Measurements from ENCODE around the gene IKZF2.
A peak's percentile ranks its signal among the peaks of the same experiment; 100 is the strongest.

Gene IKZF2

DNA sequence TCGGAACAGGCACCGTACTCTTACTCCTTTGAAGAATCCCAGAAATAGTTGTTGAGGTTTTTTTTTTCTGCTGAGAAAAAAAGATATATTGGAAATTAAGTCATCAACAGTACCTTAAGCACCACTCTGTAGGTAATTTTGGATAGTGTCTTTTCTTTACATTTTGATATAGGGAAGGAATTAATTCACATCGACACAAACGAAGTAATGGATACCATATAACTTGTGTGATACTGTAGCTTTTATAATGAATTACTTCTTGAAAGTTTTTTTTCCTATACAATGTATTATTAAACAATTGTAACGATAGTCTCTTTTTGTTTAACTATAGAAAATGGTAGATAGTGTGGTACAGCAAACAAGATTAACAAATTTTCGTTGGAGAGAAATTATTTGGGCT lies 1.5 kb upstream of the IKZF2 start:
- DNase-seq (ENCODE audit: low spot score): no peak

DNA sequence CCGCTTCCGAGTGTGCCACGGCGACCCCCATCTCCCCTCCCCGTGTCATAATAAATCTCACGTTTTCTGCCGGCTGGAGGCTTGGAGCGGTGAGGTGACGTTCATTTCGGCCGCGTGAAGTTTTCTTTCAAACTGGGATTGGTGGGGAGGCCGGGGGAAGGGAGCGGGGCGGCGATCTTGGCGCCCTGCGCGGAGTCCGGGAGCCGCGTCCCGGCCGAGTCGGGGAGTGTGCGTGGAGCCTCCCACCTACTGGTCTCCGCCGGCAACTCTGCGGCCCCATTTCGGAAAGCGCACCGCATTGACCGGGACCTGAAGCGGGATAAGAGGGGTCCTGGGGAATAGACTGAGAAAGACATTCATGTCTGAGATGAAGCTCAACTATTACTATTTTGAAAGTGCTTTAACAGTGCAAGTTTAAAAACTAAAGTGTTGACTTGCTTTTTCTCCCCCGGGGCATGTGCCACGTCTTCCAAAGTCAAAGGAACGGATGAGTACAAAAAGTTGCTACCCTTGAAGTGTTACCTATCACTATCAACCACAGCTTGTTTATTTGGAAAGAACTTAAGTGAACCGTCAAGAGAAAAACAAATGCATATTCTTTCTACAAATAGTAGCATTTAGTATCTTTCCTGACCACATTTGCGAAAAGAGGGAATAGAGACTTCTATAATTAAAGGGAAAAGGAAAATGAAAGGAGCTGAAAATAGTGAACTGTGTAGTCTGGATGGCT lies 818 bp upstream of the IKZF2 start:
- peak; percentile 50 for DNase-seq (ENCODE audit: low spot score)

DNA sequence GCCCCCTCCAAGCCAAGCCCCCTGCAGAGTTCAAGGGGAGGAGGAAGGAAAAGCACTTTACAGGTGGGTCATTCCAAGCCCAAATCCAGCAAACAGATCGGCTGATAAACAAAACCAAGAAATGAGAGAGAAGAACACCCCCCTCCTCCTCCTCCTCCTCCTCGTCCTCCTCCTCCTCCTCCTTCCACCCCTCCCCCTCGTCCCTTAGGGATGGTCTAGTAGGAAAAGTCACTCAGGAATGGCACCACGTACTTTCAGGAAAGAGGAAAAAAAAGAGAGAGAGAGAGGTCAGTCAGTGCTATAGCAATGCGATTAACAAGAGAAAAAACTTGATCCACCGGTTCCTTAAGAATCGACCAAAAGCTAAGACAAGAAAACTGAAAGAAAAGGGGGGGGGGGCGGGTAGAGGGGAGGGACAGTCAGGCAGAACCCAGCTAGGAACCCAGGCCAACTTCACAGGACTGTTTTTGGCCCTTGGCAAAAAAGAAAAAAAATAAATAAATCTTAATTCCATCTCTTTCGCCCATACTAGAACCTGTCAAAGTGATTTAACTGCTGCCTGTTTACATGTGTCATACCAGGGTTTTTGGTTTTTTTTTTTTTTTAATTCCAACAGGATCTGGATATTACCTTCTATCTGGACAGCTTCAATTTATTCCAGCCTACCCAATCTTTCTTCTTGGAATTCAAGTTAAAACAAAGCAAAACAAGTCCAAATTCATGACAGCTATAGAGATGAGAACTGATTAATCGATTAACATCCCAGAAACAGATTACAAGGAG lies 906 bp downstream of the IKZF2 start:
- DNase-seq (ENCODE audit: low spot score): no peak

DNA sequence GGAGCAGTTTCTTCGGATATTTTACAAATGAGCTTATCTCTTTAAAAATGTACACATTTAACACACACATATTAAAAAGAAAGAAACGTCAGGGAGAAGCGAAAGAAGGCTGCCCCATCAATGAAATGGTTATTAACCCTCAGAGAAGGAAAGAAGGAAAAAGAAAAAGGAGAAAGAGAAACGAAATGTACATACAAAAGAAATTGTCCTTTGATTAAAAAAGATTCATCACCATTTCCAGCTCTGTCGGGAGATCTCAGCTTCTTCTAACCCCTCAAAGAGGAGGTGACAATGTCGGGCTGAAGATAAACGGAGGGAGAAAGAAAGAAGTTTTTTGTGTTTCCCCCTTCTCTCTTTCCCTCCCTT lies 1.5 kb downstream of the IKZF2 start:
- DNase-seq (ENCODE audit: low spot score): no peak

DNA sequence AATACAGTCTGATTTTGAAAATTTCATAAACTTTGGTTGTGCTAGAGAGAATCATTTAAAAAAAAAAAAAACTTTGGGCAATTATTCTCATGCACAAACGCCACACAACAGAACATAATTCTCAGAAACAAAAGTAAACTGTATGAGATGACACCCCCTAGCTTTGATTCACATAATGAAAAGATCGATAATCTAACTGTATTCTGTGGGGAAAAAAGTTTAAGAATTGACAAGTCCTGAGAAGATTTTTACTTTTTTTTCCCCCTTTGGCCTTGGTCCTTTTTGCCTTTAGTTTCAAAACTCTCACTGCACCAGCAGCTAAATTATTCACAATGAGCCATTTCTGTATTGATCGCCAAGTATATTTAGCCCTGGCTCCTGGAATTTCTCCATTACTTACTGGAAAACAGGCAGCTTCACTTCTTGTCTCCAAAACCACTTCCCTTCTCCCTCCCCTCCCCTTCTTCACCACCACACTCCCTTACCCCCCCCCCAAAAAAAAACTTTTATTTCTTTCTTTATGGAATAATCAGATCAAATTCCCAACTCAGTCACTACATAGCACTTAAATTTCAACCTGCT lies 2.0 kb downstream of the IKZF2 start:
- DNase-seq (ENCODE audit: low spot score): no peak

DNA sequence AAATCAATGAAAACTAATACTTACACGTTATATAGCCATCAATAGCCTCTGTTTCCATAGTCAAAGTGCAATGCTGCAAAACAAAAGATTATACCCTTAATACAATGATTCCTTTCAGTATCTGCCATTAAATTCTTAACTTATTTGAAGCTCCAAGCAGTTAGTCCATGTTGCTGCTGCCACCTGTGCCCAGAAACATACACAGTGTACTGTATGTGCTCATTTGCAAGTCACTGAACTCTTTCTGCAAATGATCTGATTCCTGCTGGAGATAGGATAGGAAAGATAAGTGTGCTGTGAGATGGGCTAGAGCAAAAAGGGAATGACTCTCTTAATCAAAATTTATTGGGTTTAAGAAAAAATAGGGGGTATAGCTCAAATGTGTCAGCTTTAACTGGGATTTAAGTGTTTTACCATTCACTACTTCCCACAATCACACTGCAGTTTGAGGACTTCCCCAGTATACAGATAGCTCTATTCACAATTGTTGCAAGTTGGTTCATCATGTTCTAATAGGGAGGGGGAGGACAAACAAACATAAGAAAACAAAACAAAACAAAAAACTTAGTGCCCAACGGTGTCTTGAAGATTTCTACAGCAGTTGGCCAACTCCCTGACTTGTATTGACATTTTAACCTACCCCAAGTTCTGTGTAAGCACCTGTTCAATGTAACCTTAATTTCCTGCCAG lies 2.7 kb downstream of the IKZF2 start:
- DNase-seq (ENCODE audit: low spot score): no peak

DNA sequence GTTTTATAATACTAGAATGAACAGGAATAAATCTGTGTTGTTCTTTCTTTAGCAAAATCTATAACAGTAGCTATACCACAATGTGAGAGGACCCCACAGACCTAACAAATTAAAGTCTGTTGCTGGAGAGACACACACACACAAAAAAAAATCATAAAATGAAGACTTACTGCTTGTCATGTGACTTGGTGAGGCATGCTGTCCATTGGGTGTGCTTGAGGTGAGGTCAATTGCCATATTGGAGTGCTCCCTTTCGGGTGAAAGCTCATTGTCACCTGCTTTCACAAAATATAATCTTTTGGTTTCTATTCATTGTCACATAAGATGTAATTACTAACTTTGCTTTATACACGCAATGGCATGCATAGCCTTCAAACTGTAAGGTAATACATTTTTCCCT lies 3.9 kb downstream of the IKZF2 start:
- no peak for DNase-seq (ENCODE audit: low spot score)

DNA sequence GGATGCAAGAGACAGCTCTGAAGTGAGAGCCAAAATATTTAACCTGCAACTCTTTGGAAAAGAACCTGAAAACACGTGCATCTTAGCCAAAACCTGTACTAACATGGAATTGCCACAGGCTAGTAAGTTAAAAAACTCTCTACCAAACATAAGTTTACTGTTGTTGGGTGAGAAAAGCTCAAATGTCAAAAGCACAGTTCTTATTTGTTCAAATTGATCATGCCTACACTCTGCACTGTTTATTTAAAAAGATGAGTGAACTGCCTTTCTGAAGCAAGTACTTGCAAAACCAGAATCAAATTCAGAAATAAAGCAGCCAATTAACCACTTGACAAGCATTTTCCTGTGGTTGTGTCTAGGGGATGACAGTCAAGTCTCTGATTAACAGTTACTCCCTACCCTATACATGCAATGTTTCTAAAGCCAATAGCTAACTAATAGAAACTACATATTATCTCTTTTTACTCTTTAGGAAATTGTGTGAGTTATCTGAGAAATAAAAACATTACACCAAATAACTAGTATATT lies 5.6 kb downstream of the IKZF2 start:
- no peak for DNase-seq (ENCODE audit: low spot score)

DNA sequence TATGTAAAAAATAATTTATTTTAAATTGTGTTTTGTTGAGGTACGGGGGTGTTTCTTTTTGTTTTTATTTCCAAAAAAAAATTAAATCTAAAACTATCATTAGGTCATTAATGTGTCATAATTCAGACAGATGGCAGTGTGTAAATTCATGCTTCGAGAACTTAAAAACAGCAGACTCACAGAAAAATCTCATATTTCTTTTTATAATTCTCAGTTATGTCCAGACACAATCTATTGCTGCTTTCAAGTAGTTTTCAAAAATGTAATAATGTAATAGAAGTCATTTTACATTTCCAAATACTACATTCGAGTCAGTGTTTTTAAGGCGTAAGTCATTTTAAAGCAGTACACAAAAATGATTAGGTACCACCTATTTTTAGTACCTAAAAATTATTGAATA lies 14.3 kb downstream of the IKZF2 start:
- no peak for DNase-seq (ENCODE audit: low spot score)

DNA sequence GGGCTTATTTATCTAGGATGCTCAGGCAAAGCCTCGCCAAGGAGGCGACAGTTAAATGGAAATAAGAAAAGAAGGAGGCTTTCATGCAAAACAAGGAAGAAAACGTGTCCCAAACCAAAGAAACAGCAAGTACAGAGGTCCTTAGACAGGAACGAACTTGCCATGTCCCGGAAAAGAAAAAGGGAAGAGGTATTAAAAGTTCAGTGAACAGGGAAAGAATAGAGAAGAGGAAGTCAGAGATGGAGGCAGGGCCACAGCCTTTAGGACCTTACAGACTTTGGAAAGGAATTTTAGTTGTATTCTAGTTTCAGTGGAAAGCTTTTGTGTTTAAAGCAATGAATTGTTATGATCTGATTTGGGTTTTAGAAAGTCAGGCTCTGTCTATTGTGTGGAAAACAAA lies 22.1 kb downstream of the IKZF2 start:
- DNase-seq (ENCODE audit: low spot score): no peak

DNA sequence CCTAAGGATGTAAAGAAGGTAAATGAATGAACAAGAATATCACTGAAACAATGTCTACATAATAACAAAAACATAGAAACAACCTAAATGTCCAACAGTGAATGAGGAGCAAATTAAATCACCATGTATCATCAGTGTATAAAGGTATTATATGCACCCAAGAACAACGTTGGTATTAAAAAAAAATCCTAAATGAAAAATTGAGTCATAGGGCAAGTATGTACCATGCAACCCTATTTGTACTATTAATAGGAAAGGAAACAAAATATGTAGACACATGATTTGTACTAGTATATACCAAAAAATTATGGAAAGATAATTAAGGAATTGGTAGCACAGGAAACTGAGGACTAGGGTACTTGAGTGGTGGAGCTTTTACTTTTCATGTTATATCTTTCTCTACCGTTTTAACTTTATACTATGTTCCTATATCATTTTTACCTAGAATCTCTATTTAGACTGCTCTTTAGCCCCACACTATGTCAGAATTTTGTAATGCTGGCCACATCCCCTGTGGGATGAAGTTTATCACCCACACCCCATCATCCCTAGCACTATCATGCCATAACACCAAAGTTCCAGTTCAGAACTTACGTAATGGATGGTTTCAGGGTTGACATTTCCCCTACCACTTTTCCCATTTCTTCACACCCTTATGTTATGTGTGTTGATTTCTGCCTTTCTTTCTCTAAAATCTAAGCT lies 25.6 kb downstream of the IKZF2 start:
- no peak for DNase-seq (ENCODE audit: low spot score)

DNA sequence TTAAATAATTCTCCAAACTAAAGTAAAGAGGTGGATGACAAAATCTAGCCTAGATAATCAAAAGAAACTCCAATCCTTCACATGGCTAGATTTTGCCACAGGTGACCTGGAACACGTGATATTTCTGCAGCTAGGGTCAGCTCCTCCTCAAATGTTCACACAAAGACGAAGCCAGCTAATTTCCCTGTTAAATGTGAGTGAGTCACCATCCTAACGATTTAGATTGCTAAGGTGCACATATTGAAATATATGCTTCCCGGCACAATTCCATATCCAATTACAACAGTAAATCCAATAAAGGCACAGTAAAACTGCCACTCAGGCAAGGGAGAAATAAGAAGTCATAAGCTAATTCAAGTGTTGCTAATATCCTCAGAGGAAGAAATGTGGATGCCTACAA lies 28.7 kb downstream of the IKZF2 start:
- no peak for DNase-seq (ENCODE audit: low spot score)

DNA sequence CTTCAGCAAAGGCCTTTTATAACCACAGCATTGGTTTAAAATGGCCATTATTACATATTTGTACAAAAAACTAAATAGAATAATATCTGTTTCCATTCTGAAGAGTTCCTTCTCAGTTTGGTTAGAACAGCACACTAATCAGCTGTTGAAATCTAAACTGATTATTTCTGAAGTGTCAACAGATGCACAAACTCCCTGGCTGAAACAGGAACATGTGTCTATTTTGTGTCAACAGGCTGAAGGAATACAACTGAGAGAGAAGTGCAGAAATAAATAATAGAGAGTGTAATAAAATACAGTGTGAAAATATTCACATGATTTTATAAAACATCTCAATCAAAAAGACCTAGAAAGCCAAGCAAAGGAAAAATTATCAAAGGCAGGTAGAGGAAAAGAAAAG lies 29.7 kb downstream of the IKZF2 start:
- no peak for DNase-seq (ENCODE audit: low spot score)

DNA sequence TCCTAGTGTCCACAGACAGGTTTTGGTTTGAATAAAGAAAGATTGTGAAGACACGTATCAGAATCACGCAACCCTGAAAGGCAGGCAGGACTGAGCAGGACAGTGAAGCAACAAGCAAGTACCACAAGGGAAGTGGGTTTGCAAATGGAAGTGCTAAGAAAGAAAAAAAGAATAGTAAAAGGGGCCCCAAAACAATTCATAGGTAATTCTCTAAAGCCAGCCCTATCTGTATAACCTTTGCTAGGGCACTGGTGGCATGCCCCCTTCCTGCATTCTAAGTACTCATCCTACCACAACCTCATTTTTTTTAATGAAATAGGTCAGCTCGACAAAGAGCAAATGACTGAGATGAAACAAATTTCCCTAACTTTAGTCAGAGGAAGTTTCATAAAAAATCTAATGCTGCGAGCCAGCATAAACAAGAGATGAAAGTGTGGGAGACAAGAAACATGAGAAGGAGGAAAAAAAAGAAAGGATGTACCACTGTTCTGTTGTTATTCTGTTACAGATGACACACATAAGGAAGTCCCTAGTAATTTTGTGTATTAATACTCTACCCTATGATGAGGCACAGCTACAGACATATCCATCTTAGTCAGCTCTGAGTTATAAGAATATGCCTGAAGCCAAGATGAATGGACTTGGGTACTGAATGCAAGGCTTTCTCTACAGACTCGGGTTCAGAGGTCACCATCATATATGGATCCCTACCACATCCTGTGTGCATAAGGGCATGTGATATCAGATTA lies 32.2 kb downstream of the IKZF2 start:
- no peak for DNase-seq (ENCODE audit: low spot score)

DNA sequence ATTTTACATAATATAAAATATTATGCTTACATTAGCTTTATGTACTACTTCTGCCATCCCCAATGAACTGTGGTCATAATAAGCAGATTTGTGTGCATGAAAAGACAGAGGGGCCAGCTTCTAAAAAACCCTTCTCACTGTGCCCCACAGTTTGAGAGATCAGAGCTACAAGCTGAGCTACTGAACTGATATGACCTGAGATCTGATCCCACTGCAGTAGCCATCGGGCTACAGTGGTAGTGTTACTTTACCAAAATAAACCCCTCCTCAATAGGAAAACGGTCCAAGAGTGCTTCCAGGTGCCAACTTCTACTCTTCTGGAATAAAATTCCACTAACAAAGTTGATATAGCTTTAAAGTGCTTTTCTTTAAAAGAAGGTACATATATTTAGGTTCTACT lies 43.1 kb downstream of the IKZF2 start:
- DNase-seq (ENCODE audit: low spot score): no peak

DNA sequence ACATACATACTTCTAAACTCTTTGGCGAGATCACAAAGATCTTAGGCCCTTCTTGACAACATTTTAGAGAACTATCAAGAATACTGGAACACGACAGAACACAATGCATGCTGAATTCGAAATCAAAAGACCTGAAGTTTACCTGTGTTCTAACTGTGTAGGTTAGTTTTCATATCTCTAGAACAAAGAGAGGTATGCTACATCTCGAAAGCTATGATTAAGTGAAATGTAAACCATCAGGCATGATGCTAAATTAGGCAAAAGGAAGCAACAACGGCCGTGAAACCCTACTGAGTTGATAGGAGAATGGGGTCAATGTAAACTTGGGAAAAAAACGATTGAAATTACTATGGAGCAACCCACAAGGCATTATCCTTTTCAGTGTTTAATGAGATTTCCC lies 43.7 kb downstream of the IKZF2 start:
- no peak for DNase-seq (ENCODE audit: low spot score)

DNA sequence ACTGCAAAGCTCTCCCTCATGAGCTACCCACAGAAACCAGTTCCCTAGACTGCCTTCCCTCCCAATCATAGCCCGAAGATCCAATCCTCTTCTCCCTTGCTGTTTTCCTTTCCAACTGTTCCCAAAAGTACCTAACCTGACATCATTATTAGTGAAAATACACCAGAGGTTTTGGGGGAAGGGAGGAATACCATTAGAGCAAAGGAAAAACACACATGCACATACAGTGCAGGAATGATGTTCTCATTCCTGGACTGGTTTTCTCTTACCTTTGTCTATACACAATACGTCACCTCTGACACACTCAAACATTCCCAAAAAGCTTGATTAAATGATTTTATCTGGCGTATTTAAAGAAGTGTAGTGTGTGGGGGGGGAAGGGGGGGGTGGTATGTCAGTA lies 46.2 kb downstream of the IKZF2 start:
- DNase-seq (ENCODE audit: low spot score): no peak

DNA sequence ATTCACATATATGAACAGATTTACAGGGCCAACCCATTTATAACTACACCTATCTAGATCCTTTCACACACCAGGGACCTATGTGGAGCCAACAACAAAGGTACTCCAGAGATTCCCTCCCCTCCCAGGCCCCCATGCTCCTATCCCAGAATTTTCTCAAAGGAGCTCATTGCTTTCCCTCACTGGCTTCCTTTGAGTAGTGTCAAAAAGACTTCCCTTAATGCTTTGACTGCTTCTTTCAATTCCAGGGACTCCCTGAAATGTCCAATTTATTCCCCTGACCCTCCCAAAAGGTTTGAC lies 46.6 kb downstream of the IKZF2 start:
- no peak for DNase-seq (ENCODE audit: low spot score)

DNA sequence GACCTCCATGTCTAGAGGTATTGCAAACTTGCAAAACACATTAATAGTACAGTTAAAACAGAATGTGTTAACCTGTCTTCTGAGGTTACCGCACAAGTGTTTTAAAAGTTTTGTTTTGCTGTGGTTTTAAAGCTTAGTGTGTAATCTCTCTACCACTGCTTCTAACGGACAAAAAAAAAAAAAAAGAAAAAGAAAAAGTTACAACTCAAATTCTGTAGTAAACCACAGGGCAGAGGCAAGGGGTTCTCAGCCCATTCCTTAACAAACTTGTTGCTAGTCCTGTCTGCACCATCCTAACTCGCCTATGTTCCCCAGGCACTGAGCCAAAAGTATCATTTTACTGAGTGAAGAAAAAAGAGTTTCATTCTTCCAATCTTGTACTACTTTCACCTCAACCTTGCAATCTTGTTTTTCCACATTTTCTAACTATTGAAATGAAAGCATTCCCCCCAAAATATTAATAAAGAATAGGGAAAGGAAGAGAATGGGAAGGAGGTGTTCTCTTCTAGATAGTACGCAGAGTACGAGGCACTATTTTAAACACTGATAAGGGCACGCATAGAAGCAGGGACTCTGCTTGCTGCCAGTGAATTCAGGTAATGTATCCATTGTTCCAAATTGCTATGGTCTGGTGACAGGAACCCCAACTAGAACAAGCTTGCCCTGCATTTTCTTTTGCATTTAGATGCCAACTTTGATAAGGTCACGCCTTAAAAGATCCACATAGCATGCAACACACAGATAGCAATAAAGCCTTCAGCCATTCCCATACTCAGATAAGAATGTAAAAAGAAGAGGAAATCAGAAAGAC lies 47.1 kb downstream of the IKZF2 start:
- DNase-seq (ENCODE audit: low spot score): no peak
